Measurements from ENCODE around the gene SLC9B2. TPM values are rescaled to one million over a fixed set of nuclear protein-coding genes. Genes with fewer than 3 reads are reported as not detected.
A peak's percentile ranks its signal among the peaks of the same experiment; 100 is the strongest.

Gene SLC9B2
- total RNA-seq, 1 donor from 2014 or later, result 15.6 TPM

GRCh38 chr4:103075894-103076746 is 441 bp downstream of the SLC9B2 start:
- Histone ChIP-seq H3K4me1 (peaks cover 3 to 9% of the 10 kb centered on the region in 2 donors), H3K27ac (peak overlapping the region; percentile 89 to 91), H3K27me3 (no peaks in the 10 kb centered on the region), H3K4me3 (peak overlapping the region; percentile 58 to 85), H3K36me3 (peaks cover 3 to 10% of the 10 kb centered on the region in 2 donors), H3K9me3 (no peaks in the 10 kb centered on the region)
- peak in 1 of 2 donors; percentile 78 for DNase-seq (ENCODE audit: low spot score in 2 of 2)
- TF ChIP-seq CTCF (IDR thresholded peaks at IDR 0.05), result peak in 1 of 3 experiments; percentile 17
- intact Hi-C loops (cut with DNase I), result loop anchor here (2.0 to 5.0 kb wide), 4 partner anchors 23 to 729 kb away; partner anchors contain the start of genes BDH2, SLC39A8 and SLC9B1

- intact Hi-C loops (cut with DNase I), result loop anchor here (5.0 kb wide), 1 partner anchor 728 kb away; the partner anchor contains the start of gene SLC39A8
- Histone ChIP-seq H3K36me3 (peaks cover 0 to 3% of the 10 kb centered on the region in 2 donors), H3K27ac (peak overlapping the region; percentile 89 to 91), H3K9me3 (no peaks in the 10 kb centered on the region), H3K4me3 (peak overlapping the region; percentile 58 to 85), H3K4me1 (peaks cover 3 to 9% of the 10 kb centered on the region in 2 donors), H3K27me3 (no peaks in the 10 kb centered on the region)
- DNase-seq (ENCODE audit: low spot score in 2 of 2), result no peak
- no peak for TF ChIP-seq CTCF (IDR thresholded peaks at IDR 0.05)
These were observed 1.1 kb downstream of the SLC9B2 start for GRCh38 chr4:103075435-103075893.

- Histone ChIP-seq H3K4me1 (peaks cover 3 to 9% of the 10 kb centered on the region in 2 donors), H3K27ac (peak overlapping the region in 1 of 2 donors; percentile 91), H3K9me3 (no peaks in the 10 kb centered on the region), H3K27me3 (no peaks in the 10 kb centered on the region), H3K4me3 (peak overlapping the region; percentile 58 to 85), H3K36me3 (peaks cover 0 to 1% of the 10 kb centered on the region in 2 donors)
- no peak for TF ChIP-seq CTCF (IDR thresholded peaks at IDR 0.05)
- no peak for DNase-seq (ENCODE audit: low spot score in 2 of 2)
- intact Hi-C loops (cut with DNase I), result loop anchor here (5.0 kb wide), 1 partner anchor 728 kb away; the partner anchor contains the start of gene SLC39A8
These were observed 1.7 kb downstream of the SLC9B2 start for GRCh38 chr4:103074744-103075434.

GRCh38 chr4:103073792-103074438 is 2.6 kb downstream of the SLC9B2 start:
- H3K27ac ChIP-seq, result no peak overlapping the region
- TF ChIP-seq CTCF (IDR thresholded peaks at IDR 0.05), result no peak
- no peaks in the 10 kb centered on the region for H3K27me3 ChIP-seq
- H3K36me3 ChIP-seq, result no peaks in the 10 kb centered on the region
- peaks cover 3 to 9% of the 10 kb centered on the region in 2 donors for H3K4me1 ChIP-seq
- intact Hi-C loops (cut with DNase I), result no loop called here
- no peaks in the 10 kb centered on the region for H3K9me3 ChIP-seq
- no peak for DNase-seq (ENCODE audit: low spot score in 2 of 2)
- no peak overlapping the region for H3K4me3 ChIP-seq

GRCh38 chr4:103067841-103068547 is 8.6 kb downstream of the SLC9B2 start:
- H3K36me3 ChIP-seq, result peaks cover 0 to 8% of the 10 kb centered on the region in 2 donors
- no peaks in the 10 kb centered on the region for H3K27me3 ChIP-seq
- no peak overlapping the region for H3K4me3 ChIP-seq
- no peak for TF ChIP-seq CTCF (IDR thresholded peaks at IDR 0.05)
- H3K9me3 ChIP-seq, result no peaks in the 10 kb centered on the region
- H3K4me1 ChIP-seq, result no peaks in the 10 kb centered on the region
- intact Hi-C loops (cut with DNase I), result no loop called here
- no peak overlapping the region for H3K27ac ChIP-seq
- no peak for DNase-seq (ENCODE audit: low spot score in 2 of 2)
